GM21526 (cell line): ENCODE results near the gene OR52E5.

Experiments
- ATAC-seq: cut with Tn5 transposase; IDR thresholded peaks from one replicate; pipeline ENCODE4 v1.9.1; 2021; ENCODE audit warnings: moderate library complexity; ENCODE audit not compliant: unreplicated experiment, low FRiP score

Gene OR52E5

GRCh38 chr11:5931061-5931460 is 38.1 kb downstream of the OR52E5 start:
- no peak for ATAC-seq

DNA sequence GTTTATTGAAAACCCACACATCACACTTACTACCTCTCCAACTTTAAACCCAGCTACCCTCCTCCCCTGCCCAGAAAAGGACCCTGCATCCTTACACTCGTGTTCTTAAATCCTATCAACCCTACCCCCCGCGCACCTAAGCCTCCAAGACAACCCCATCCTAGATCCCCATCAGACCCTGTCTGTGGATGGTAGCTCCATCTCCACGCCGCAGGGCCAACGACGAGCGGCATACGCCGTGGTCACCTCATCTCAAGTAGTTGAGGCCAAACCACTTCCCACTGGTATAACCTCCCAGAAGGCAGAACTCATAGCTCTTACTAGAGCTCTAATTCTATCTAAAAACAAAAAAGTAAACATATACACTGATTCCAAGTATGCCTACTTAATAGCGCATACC is 39.7 kb downstream of the OR52E5 start:
- ATAC-seq: no peak

DNA sequence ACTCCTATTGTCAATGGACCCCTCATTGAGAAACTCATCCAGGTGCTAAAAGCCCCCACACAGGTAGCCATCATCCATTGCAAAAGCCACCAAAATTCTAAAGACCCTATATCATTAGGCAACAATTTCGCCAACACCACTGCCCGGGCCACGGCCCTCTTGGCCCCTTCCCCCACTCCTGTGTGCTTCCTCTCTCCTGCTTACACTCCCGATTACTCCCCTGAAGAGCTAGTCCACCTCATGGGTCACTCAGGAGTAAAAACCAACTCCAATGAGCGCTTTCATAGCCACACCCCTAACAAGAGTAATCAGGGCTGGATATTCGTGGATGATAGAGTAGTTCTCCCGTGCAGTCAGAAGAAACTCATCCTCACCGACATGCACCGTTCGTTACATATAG is 40.1 kb downstream of the OR52E5 start:
- no peak for ATAC-seq

GRCh38 chr11:5937868-5938602 is 45.0 kb downstream of the OR52E5 start:
- no peak for ATAC-seq

DNA sequence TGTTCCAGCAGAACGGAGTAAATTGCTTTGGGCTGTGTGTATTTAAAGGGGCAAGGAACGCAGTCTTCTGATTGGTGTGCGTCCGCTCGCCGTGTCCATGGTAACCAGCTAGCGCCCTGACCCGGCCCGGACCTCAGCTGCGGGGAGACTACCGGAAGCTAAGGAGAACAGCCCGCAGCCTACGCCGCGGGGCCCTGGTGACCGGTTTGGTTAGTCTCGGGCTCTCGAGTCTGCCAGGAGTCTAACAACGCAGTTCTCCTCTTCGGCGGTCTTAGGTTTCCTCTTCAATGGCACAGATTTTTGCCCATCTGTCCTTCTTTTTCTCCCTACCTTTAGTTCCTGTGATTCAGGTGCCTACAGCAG is 45.6 kb downstream of the OR52E5 start:
- ATAC-seq: no peak

DNA sequence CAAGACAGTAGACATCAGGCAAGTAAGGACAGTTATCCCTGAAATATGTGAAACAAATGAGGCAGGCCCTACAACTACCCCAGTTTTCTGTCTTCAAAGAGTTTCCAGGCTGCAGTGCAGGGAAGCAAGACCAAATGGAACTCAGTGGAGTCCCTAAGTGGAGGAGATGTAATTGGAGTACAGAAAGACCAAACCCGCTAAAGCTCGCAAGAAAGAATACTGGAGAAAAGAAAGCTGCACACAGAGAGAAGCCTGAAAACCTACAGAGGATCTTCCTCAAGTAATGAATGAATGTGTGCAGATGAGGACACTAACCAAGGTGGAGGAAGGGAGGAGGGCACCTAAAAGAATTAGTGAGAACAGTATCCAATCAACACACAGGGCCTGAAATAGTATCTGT is 47.7 kb downstream of the OR52E5 start:
- ATAC-seq: no peak

- ATAC-seq: no peak
Measured at GRCh38 chr11:5941951-5942350, 48.9 kb downstream of the OR52E5 start, which contains the start of gene OR56A3. OR56A3 (plus strand) TSS chr11:5942251; CDS start chr11:5947347, 5,096 bp downstream.
